ACHN (cell line): ENCODE data around the gene USP27X.
A peak's percentile ranks its signal among the peaks of the same experiment; 100 is the strongest.

Experiments
- DNase-seq: peaks from one replicate; pipeline ENCODE4 v3.0.0-alpha.2; 2015
- in situ Hi-C: cut with HindIII; loops from 2 replicates; pipeline ENCODE4 v1.10.0; 2017; ENCODE audit warnings: low sequenced_read_pairs, low pct_ligation_motif_present, low pct_unique_long_range_greater_than_20kb

Gene USP27X

DNA sequence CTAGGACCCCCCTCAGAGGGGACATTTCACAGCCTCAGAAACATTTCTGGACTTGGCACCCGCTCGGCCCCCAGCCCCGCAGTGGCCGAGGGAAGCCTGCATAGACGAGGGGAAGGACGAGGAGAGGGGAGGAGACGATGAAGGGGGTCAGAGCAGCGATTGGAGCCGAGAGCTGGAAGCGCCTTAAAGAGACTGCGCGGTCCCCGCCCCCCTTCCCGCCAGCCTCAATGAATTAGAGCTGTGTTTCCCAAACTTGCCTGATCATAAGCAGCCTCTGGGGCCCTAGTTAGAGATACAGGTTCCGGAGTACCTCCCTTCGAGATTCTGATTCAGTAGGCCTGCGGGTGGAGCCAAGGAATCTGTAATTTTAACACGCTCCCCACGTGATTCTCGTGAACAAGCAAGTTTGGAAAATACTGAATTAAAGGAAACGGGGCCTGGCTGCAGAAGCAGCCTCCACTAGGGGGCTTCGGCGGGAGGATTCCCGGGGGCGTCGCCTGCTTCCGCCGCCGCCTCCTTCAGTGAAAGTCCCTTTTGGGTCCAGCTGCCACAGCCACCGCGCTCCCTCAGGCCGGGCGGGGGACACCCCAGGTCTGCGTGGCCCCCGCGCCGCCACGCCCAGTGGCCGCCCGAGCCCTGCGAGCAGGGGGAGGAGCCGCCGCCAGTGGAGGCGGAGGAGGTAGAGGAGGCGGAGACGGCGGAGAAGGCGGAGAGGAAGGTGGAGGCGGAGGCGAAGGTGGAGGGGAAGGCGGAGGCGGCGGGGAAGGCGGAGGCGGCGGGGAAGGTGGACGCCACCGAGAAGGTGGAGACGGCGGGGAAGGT, at the start of gene USP27X:
TSS of gene USP27X (plus strand) at position 651 of the 822 bp plus-strand sequence. CDS start 824 bp downstream, outside the sequence.
- peak; percentile 60 for DNase-seq
- in situ Hi-C loops: no loop called here

- in situ Hi-C loops: no loop called here
- peak; percentile 21 for DNase-seq
Measured at GRCh38 chrX:49838374-49838773, 40.9 kb upstream of the USP27X start.

- peak; percentile 69 for DNase-seq
- in situ Hi-C loops: no loop called here
Measured at GRCh38 chrX:49840679-49841078, 38.6 kb upstream of the USP27X start.

- in situ Hi-C loops: no loop called here
- no peak for DNase-seq
Measured at GRCh38 chrX:49842621-49843020, 36.7 kb upstream of the USP27X start.

GRCh38 chrX:49844611-49845010, 34.7 kb upstream of the USP27X start:
- in situ Hi-C loops: no loop called here
- no peak for DNase-seq

DNA sequence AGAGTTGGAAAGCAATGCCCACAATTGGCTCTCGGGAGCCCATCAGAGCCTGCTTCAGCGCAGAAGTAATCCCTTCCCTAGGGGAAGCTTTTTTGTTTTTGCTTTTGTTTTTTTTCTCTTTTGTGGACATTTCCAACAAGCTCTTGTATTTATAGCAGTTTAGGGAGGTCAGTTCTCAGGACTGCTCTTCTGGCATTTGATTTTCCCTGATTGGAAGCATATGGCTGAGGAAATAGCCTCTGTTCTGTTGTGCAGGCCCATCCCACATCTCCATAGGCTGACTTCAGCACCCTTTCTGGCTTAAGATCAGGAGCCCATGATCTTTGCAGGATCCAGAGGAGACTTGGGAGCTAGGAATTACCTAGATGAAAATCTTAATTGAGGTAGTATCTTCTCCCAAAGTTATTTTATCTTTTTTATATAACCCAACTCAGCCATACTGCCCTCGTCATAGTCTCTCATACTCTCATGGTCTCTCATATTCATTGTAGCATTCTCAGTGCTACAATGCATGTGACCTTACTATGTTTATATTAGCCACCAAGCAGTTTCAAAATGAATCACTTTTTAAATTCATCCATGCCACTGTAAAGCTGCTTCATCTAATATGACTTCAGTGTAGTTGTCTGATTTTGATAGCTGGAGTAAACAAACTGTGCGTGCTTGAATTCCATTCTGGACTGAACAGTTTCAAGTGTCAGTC, 33.4 kb upstream of the USP27X start:
- in situ Hi-C loops: no loop called here
- DNase-seq: no peak

DNA sequence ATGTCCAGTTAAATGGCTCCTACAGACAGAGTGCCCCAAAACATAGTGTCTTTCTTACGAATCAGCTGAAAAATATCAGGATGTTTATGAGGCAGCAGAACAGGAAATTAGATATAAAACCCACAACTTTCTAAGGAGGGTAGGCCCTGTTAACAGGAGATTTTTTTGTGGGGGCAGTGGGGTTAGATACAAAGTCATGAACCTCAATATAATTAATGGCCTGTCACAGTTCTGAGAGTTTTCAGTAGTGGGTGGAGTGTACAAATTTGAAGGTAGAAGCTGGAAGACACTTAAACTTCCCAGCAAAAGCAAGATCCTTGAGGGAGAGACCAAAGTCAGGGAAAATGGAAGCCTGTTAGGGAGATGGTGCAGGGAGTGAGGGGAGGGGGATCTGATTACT, 32.8 kb upstream of the USP27X start:
- in situ Hi-C loops: no loop called here
- no peak for DNase-seq

DNA sequence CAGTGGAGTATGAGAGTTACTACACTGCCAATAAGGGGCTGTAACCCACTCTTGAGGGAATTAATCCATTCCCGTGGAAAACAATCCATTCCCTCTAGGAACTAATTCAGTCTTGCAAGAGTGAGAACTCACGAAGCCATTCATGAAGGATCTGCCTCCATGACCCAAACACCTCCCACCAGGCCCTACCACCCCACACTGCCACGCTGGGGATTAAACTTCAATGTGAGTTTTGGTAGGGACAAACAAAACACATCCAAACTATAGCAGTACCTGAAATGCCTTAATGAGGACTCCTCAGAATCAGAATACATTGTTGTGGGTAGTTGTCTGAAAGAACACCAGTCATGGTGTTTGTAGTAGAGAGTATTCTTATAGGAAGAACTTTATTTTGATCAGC, 31.0 kb upstream of the USP27X start:
- in situ Hi-C loops: no loop called here
- no peak for DNase-seq

GRCh38 chrX:49850028-49850427, 29.3 kb upstream of the USP27X start:
- in situ Hi-C loops: no loop called here
- DNase-seq: no peak

GRCh38 chrX:49853661-49854060, 25.6 kb upstream of the USP27X start:
- in situ Hi-C loops: no loop called here
- no peak for DNase-seq

- DNase-seq: no peak
- in situ Hi-C loops: no loop called here
Measured at GRCh38 chrX:49856819-49857218, 22.5 kb upstream of the USP27X start.

DNA sequence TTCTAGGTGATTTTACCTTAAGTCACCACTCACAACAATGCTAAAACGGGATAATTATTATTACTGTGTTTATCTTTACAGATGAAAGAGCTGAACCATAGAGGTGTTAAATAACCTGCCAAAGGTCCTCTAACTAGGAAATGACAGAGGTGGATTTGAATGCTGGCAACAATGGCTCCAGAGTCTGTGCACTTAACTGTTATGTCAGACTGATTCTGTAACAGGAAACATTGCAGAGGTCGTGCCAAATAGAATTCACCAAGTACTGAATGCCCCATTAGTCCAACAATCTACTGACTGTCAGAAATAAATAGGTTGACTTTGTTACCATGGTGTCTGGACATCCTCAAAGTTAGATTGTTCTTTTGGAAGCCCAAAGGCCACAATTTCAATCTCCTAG, 20.9 kb upstream of the USP27X start:
- DNase-seq: no peak
- in situ Hi-C loops: no loop called here

DNA sequence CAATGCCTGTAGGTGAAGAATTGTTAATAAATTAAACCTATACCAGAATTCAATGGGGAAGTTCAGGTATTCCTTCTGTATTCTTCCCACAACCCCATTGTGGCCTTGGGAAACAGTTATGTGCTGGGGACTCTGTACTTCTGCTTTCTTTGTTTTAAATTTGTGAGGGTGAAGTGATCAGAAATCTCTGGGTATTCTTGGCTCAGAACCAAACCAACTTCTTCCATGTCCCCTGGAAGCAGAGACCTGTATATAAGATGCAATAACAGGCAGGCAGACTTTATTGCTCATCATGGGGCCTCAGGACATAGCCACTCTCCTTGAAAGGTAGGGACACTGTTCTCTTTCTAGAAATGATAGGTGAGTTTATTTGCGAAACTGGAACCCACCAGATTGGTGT, 19.8 kb upstream of the USP27X start:
- in situ Hi-C loops: no loop called here
- no peak for DNase-seq

GRCh38 chrX:49860867-49861535, 18.3 kb upstream of the USP27X start:
- in situ Hi-C loops: no loop called here
- DNase-seq: no peak

DNA sequence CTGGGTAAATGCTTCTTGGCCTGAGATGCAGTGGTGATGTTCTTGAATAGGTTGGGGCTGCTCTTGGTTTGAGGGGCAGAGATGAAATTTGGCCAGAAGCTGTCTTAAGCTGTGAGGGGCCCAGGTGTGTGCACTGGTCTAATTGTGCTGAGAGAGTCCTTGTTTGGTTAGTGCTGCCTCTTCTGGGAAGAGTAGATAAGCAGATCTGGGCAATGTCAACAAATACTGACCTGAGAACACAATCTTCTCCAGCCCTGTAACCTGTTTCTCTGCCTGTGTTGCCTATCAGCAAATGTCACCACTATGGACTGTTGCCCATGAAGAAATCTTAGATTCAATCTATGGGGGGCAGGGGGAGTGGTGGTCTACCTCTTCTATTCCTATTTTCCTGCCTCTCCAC, 17.2 kb upstream of the USP27X start:
- in situ Hi-C loops: no loop called here

DNA sequence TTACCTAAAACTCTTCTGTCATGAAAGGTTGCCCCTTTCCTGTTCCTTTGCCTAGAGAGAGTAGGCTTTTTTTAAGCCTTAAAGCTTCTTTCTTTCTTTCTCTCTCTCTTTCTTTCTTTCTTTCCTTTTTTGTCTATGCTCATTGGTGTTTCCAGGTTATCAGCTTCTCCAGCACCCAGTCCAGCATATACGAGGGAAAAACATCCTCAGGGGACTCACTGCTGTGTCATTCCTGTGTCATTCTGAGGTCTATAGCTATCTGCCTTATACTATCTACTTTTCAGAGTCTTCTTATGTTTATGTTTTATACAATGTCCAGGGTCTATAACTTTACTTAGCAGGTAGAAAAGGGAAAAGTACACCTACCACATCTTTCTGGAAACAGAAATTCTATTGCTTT, 10.5 kb upstream of the USP27X start:
- no peak for DNase-seq
- in situ Hi-C loops: no loop called here

More for the DNA sequence above, 17.2 kb upstream of the USP27X start:
- DNase-seq: no peak

DNA sequence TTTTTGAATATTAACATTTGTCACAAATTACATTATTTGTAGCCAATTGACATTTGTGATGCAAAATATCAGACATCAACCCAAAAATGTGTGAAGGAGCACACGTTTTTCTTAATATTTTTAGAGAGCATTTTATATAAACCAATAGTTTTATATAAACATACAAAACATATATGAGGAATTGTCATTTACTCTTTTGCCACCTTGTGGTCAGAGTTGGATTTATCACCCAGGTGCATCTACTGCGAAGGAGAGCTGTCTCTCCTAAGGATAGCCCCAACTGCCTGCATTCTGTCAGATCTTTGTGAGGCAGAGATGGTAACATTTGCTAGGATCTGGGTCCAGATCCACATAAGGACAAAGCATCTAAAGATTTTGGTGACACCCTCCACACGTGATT, 2.5 kb upstream of the USP27X start:
- in situ Hi-C loops: no loop called here
- peak; percentile 37 for DNase-seq

DNA sequence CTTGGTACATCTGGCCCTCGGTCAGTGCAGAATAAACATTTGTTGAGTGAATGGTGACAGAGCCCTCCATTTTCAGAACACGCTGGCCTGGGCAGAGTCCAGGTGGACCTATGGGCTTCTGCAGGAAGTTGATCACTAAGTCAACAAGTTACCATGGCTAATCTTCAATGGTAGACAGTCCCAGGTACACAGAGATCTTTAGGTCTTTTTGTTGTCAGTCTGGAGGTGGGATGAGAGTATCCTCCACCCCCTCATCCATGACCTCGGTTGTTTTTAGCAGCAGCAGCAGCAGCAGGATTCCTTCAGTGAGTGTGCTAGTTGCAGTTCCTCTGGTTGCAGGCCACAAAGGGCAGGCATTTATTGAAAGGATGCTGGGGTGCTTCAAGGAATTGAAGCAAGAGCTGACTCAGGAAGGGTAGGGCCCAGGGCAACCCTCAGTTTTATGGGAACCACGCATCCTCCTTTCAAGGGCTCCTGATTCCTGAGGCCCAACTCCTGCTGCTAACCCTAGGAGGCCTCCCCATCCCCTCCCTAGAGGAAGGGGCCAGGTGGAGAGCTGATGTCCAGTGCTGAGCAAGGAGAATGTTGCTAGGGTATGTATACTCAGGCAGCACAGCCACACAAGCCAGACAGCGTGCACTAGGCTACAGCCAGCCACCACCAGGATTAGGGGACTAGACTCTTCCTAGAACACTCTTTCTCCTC, 1.7 kb upstream of the USP27X start:
- in situ Hi-C loops: no loop called here
- DNase-seq: no peak
